Fibroblast of lung (primary cell): Measurements from ENCODE around the gene SMR3A. TPM values are rescaled to one million over a fixed set of nuclear protein-coding genes. Genes with fewer than 3 reads are reported as not detected.
A peak's percentile ranks its signal among the peaks of the same experiment; 100 is the strongest.

Source experiments
- DNase-seq, 2 donors: peaks; one replicate each; pipeline versions ENCODE4 v3.0.0 to v3.0.0-alpha.2; 2010; ENCODE audit warnings: low read depth in 2 of 2
- H2AFZ ChIP-seq: 2 replicates; pipeline ENCODE4 v1.5.1; 2012; ENCODE audit warnings: low read length, control low read depth, inconsistent platforms
- H3K27ac ChIP-seq: 2 replicates; pipeline ENCODE4 v1.5.1; 2011; ENCODE audit warnings: low read length, control low read depth; ENCODE audit not compliant: insufficient read depth
- H3K27me3 ChIP-seq: 2 replicates; pipeline ENCODE4 v1.5.1; 2011; ENCODE audit warnings: mild to moderate bottlenecking, low read length; ENCODE audit not compliant: control insufficient read depth, insufficient read depth
- H3K36me3 ChIP-seq: 2 replicates; pipeline ENCODE4 v1.5.1; 2011; ENCODE audit warnings: low read length; ENCODE audit not compliant: control insufficient read depth, insufficient read depth
- H3K4me1 ChIP-seq: 2 replicates; pipeline ENCODE4 v1.5.1; 2011; ENCODE audit warnings: low read length; ENCODE audit not compliant: control insufficient read depth, insufficient read depth; ENCODE audit errors: extremely low read depth
- H3K4me2 ChIP-seq: 2 replicates; pipeline ENCODE4 v1.5.1; 2011; ENCODE audit warnings: low read length, control low read depth; ENCODE audit not compliant: insufficient read depth; ENCODE audit errors: extremely low read depth
- H3K4me3 ChIP-seq, 4 experiments: fragments of 200-600 bp in 1 of 4; sonication (generic) in 1 of 4; replicated peaks in 1 of 4; 2 replicates each; pipeline ENCODE4 v1.5.1; 2011 to 2016; ENCODE audit warnings: low read length in 4 of 4, low read depth in 3 of 4, mild to moderate bottlenecking in 3 of 4, control low read depth in 2 of 4, inconsistent platforms in 1 of 4, mixed read lengths in 1 of 4; ENCODE audit not compliant: insufficient read depth in 1 of 4; ENCODE audit errors: control extremely low read depth in 1 of 4
- H3K79me2 ChIP-seq: 2 replicates; pipeline ENCODE4 v1.5.1; 2012; ENCODE audit warnings: mild to moderate bottlenecking, low read length, inconsistent platforms; ENCODE audit not compliant: control insufficient read depth, insufficient read depth
- H3K9ac ChIP-seq: 2 replicates; pipeline ENCODE4 v1.5.1; 2011; ENCODE audit warnings: mild to moderate bottlenecking, low read length, control low read depth; ENCODE audit not compliant: insufficient read depth
- H3K9me3 ChIP-seq: 2 replicates; pipeline ENCODE4 v1.5.1; 2012; ENCODE audit warnings: low read depth, low read length; ENCODE audit not compliant: control insufficient read depth, insufficient read depth
- H4K20me1 ChIP-seq: 2 replicates; pipeline ENCODE4 v1.5.1; 2011; ENCODE audit warnings: low read length; ENCODE audit not compliant: control insufficient read depth, insufficient read depth; ENCODE audit errors: extremely low read depth
- EZH2 ChIP-seq: IDR thresholded peaks from 2 replicates; pipeline ENCODE4 v1.5.1; 2012; ENCODE audit warnings: low read length, control low read depth, mild to moderate bottlenecking; ENCODE audit errors: missing control alignments
- polyA plus RNA-seq, 2 donors: library from polyadenylated mRNA; depleted of rRNA in 1 of 2; stranded (reverse) in 1 of 2; unstranded in 1 of 2; fragments of >200 nt; gene quantifications; 2 replicates each; pipeline ENCODE4 v1.2.1, GENCODE V29; 2011 to 2012; ENCODE audit warnings: missing spikeins in 1 of 2
- total RNA-seq: library from RNA; depleted of rRNA; stranded (reverse); fragments of >200 nt; gene quantifications from 2 replicates; pipeline ENCODE4 v1.2.1, GENCODE V29; 2014
- TF ChIP-seq, protein P1 (sequence below), 2 donors: IDR thresholded peaks in 1 of 2; conservative IDR thresholded peaks in 1 of 2; 1 replicate in 1 of 2; 2 replicates in 1 of 2; pipeline ENCODE4 v1.5.1; 2011 to 2012; ENCODE audit warnings: low read length in 2 of 2, control low read depth in 1 of 2, inconsistent platforms in 1 of 2, low read depth in 1 of 2, mild to moderate bottlenecking in 1 of 2

SMR3A gene
- total and polyA plus RNA-seq, 2 donors (not counting 1 experiment from before 2014, with no cell fraction given): not detected

DNA sequence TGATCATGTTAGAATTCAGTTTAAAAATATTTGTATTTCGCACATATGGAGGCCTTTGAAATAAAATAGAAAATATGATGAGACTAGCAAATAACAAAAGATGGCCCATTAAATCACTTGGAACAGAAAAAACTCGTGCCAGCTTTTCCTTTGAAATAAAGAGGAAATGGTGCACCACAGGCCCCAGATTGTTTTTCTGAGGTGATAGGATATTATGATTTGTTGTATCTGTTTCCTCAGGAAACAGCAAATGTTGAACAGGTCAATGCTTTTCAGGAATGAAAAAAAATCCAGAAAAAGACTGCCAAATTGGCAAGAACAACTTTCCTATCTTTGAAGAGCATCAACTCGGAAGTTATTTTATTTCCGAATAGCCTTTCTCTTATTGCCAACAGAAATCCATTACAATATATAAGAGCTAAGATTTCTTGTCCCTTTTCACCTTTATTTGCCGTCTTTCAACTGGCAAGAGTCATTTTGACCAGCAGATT, 22.2 kb downstream of the SMR3A start, which contains the start of gene SMR3B:
SMR3B (plus strand) TSS at position 441 of the 491 bp plus-strand sequence. CDS start 1,380 bp downstream, outside the sequence.
- DNase-seq: no peak
- no peak within 1 kb of the TSS for H3K9ac ChIP-seq
- H3K4me2 ChIP-seq: no peak within 1 kb of the TSS
- H3K27me3 ChIP-seq: no peaks in the 10 kb centered on the region
- no peak within 1 kb of the TSS for H3K27ac ChIP-seq
- no peaks in the 10 kb centered on the region for H3K9me3 ChIP-seq
- H3K79me2 ChIP-seq: no peaks in the 10 kb centered on the region
- no peak within 1 kb of the TSS for H2AFZ ChIP-seq
- no peaks in the 10 kb centered on the region for H3K36me3 ChIP-seq
- TF ChIP-seq EZH2: no peak
- TF ChIP-seq, protein P1, sequence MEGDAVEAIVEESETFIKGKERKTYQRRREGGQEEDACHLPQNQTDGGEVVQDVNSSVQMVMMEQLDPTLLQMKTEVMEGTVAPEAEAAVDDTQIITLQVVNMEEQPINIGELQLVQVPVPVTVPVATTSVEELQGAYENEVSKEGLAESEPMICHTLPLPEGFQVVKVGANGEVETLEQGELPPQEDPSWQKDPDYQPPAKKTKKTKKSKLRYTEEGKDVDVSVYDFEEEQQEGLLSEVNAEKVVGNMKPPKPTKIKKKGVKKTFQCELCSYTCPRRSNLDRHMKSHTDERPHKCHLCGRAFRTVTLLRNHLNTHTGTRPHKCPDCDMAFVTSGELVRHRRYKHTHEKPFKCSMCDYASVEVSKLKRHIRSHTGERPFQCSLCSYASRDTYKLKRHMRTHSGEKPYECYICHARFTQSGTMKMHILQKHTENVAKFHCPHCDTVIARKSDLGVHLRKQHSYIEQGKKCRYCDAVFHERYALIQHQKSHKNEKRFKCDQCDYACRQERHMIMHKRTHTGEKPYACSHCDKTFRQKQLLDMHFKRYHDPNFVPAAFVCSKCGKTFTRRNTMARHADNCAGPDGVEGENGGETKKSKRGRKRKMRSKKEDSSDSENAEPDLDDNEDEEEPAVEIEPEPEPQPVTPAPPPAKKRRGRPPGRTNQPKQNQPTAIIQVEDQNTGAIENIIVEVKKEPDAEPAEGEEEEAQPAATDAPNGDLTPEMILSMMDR (conservative IDR thresholded peaks at IDR 0.05 in 1 of 2, IDR thresholded peaks at IDR 0.05 in 1 of 2; ENCODE audit: low read depth in 1 of 2, low read length in 2 of 2): no peak
- H3K4me1 ChIP-seq: no peaks in the 10 kb centered on the region
- H4K20me1 ChIP-seq: no peaks in the 10 kb centered on the region
- no peak within 1 kb of the TSS for H3K4me3 ChIP-seq

DNA sequence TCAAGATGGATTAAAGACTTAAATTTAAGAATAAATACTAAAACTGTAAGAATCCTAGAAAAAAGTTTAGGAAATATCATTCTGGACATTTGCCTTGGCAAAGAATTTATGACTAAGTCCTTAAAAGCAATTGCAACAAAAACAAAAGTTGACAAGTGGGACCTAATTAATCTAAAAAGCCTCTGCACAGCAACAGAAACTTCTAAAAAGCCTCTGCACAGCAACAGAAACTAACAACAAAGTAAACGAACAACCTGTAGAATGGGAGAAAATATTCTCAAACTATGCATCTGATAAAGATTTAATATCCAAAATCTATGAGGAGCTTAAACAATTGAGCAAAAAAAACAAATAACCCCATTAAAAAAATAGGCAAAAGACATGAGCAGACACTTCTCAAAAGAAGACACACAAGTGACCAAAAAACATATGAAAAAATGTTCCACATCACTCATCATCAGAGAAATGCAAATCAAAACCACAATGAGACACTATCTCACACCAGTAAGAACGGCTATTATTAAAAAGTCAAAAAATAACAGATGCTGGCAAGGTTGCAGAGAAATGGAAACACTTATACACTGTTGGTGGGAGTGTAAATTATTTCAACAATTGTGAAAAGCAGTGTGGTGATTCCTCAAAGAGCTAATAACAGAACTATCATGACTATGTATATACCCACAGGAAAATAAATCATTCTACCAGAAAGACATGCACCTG, 31.7 kb downstream of the SMR3A start:
- Histone ChIP-seq H4K20me1 (no peaks in the 10 kb centered on the region), H3K27me3 (no peaks in the 10 kb centered on the region), H3K4me1 (no peaks in the 10 kb centered on the region), H3K9ac (no peak overlapping the region), H3K27ac (no peak overlapping the region), H2AFZ (no peak overlapping the region), H3K79me2 (no peaks in the 10 kb centered on the region), H3K9me3 (no peaks in the 10 kb centered on the region), H3K4me3 (no peak overlapping the region), H3K36me3 (no peaks in the 10 kb centered on the region), H3K4me2 (no peak overlapping the region)
- TF ChIP-seq EZH2: no peak
- TF ChIP-seq, protein P1 (conservative IDR thresholded peaks at IDR 0.05 in 1 of 2, IDR thresholded peaks at IDR 0.05 in 1 of 2; ENCODE audit: low read depth in 1 of 2, low read length in 2 of 2): no peak
- peak in 1 of 2 donors; percentile 2 for DNase-seq

- no peaks in the 10 kb centered on the region for H3K9me3 ChIP-seq
Measured at GRCh38 chr4:70397580-70397979, 37.0 kb downstream of the SMR3A start, which contains the start of gene OPRPN. Gene OPRPN (plus strand): TSS chr4:70397940. CDS start chr4:70399286, 1,346 bp downstream.

More at GRCh38 chr4:70397580-70397979, 37.0 kb downstream of the SMR3A start, which contains the start of gene OPRPN:
- no peak for DNase-seq
- no peaks in the 10 kb centered on the region for H3K4me1 ChIP-seq
- H3K9ac ChIP-seq: no peak within 1 kb of the TSS
- H3K79me2 ChIP-seq: no peaks in the 10 kb centered on the region
- no peaks in the 10 kb centered on the region for H4K20me1 ChIP-seq
- H3K4me2 ChIP-seq: no peak within 1 kb of the TSS
- no peak within 1 kb of the TSS for H3K4me3 ChIP-seq
- H3K36me3 ChIP-seq: no peaks in the 10 kb centered on the region
- no peak for TF ChIP-seq EZH2
- TF ChIP-seq, protein P1 (conservative IDR thresholded peaks at IDR 0.05 in 1 of 2, IDR thresholded peaks at IDR 0.05 in 1 of 2; ENCODE audit: low read depth in 1 of 2, low read length in 2 of 2): no peak
- H3K27me3 ChIP-seq: no peaks in the 10 kb centered on the region
- H2AFZ ChIP-seq: no peak within 1 kb of the TSS
- H3K27ac ChIP-seq: no peak within 1 kb of the TSS
